ENCODE data around the gene ATAD3B. TPM values are rescaled to one million over a fixed set of nuclear protein-coding genes. Genes with fewer than 3 reads are reported as not detected.
"Not testable (repeated sequence)": the region's sequence is repeated elsewhere in the genome, so short reads cannot be mapped to it uniquely, and the experiment has no call there.

The ATAD3B gene
- total RNA-seq, 2 experiments from 2014 or later: 75.7 to 77.4 TPM

GRCh38 chr1:1479547-1480487 is 8.3 kb downstream of the ATAD3B start:
- Mint-ChIP-seq H3K27me3 (no peaks in the 10 kb centered on the region), H3K27ac (no peak overlapping the region), H3K9me3 (no peaks in the 10 kb centered on the region), H3K4me1 (no peaks in the 10 kb centered on the region), H3K36me3 (peaks cover 21% of the 10 kb centered on the region), H3K4me3 (no peak overlapping the region)
- DNase-seq: no peak

GRCh38 chr1:1480488-1480867 is 8.9 kb downstream of the ATAD3B start:
- not testable (repeated sequence) for H3K27me3 Mint-ChIP-seq, H3K4me1 Mint-ChIP-seq, DNase-seq, H3K4me3 Mint-ChIP-seq, H3K9me3 Mint-ChIP-seq, H3K27ac Mint-ChIP-seq
- H3K36me3 Mint-ChIP-seq: peaks cover 21% of the 10 kb centered on the region

GRCh38 chr1:1481811-1482210 is 10.2 kb downstream of the ATAD3B start:
- DNase-seq, H3K4me1 Mint-ChIP-seq, H3K27ac Mint-ChIP-seq, H3K9me3 Mint-ChIP-seq, H3K27me3 Mint-ChIP-seq, H3K4me3 Mint-ChIP-seq: not testable (repeated sequence)
- H3K36me3 Mint-ChIP-seq: peaks cover 19% of the 10 kb centered on the region

GRCh38 chr1:1482856-1483255 is 11.3 kb downstream of the ATAD3B start:
- H3K27me3 Mint-ChIP-seq: no peaks in the 10 kb centered on the region
- H3K9me3 Mint-ChIP-seq: no peaks in the 10 kb centered on the region
- H3K4me1 Mint-ChIP-seq: no peaks in the 10 kb centered on the region
- H3K36me3 Mint-ChIP-seq: peaks cover 19% of the 10 kb centered on the region
- no peak overlapping the region for H3K4me3 Mint-ChIP-seq
- no peak for DNase-seq
- H3K27ac Mint-ChIP-seq: no peak overlapping the region

- Mint-ChIP-seq H3K9me3 (no peaks in the 10 kb centered on the region), H3K36me3 (peaks cover 24% of the 10 kb centered on the region), H3K4me3 (no peak overlapping the region), H3K27ac (no peak overlapping the region), H3K27me3 (no peaks in the 10 kb centered on the region), H3K4me1 (no peaks in the 10 kb centered on the region)
- no peak for DNase-seq
Observed at GRCh38 chr1:1483714-1484113, 12.1 kb downstream of the ATAD3B start.

GRCh38 chr1:1484976-1485750 is 13.6 kb downstream of the ATAD3B start:
- H3K27me3 Mint-ChIP-seq, H3K27ac Mint-ChIP-seq, H3K9me3 Mint-ChIP-seq, DNase-seq, H3K4me3 Mint-ChIP-seq, H3K4me1 Mint-ChIP-seq: not testable (repeated sequence)
- H3K36me3 Mint-ChIP-seq: peaks cover 27% of the 10 kb centered on the region

- H3K27me3 Mint-ChIP-seq, H3K27ac Mint-ChIP-seq, H3K4me3 Mint-ChIP-seq, H3K9me3 Mint-ChIP-seq, DNase-seq, H3K4me1 Mint-ChIP-seq: not testable (repeated sequence)
- H3K36me3 Mint-ChIP-seq: peaks cover 34% of the 10 kb centered on the region
Observed at GRCh38 chr1:1485755-1486317, 14.3 kb downstream of the ATAD3B start.

GRCh38 chr1:1487701-1488100 is 16.1 kb downstream of the ATAD3B start:
- H3K9me3 Mint-ChIP-seq: peaks cover 2% of the 10 kb centered on the region
- no peaks in the 10 kb centered on the region for H3K27me3 Mint-ChIP-seq
- H3K27ac Mint-ChIP-seq: no peak overlapping the region
- no peaks in the 10 kb centered on the region for H3K4me1 Mint-ChIP-seq
- H3K4me3 Mint-ChIP-seq: no peak overlapping the region
- peaks cover 47% of the 10 kb centered on the region for H3K36me3 Mint-ChIP-seq
- no peak for DNase-seq

- no peak for DNase-seq
- H3K36me3 Mint-ChIP-seq: peaks cover 59% of the 10 kb centered on the region
- no peak overlapping the region for H3K4me3 Mint-ChIP-seq
- peaks cover 5% of the 10 kb centered on the region for H3K9me3 Mint-ChIP-seq
- no peaks in the 10 kb centered on the region for H3K4me1 Mint-ChIP-seq
- H3K27me3 Mint-ChIP-seq: no peaks in the 10 kb centered on the region
- no peak overlapping the region for H3K27ac Mint-ChIP-seq
Observed at GRCh38 chr1:1489231-1489630, 17.7 kb downstream of the ATAD3B start.

- H3K27ac Mint-ChIP-seq: no peak overlapping the region
- H3K36me3 Mint-ChIP-seq: peaks cover 59% of the 10 kb centered on the region
- no peak overlapping the region for H3K4me3 Mint-ChIP-seq
- peaks cover 5% of the 10 kb centered on the region for H3K9me3 Mint-ChIP-seq
- DNase-seq: no peak
- no peaks in the 10 kb centered on the region for H3K27me3 Mint-ChIP-seq
- no peaks in the 10 kb centered on the region for H3K4me1 Mint-ChIP-seq
Observed at GRCh38 chr1:1489861-1490260, 18.3 kb downstream of the ATAD3B start.

- no peak overlapping the region for H3K27ac Mint-ChIP-seq
- H3K36me3 Mint-ChIP-seq: peaks cover 59% of the 10 kb centered on the region
- no peak for DNase-seq
- no peaks in the 10 kb centered on the region for H3K27me3 Mint-ChIP-seq
- peaks cover 5% of the 10 kb centered on the region for H3K9me3 Mint-ChIP-seq
- H3K4me3 Mint-ChIP-seq: no peak overlapping the region
- H3K4me1 Mint-ChIP-seq: no peaks in the 10 kb centered on the region
Observed at GRCh38 chr1:1490633-1491230, 19.2 kb downstream of the ATAD3B start.

GRCh38 chr1:1491601-1492000 is 20.0 kb downstream of the ATAD3B start:
- no peaks in the 10 kb centered on the region for H3K4me1 Mint-ChIP-seq
- H3K27ac Mint-ChIP-seq: no peak overlapping the region
- no peaks in the 10 kb centered on the region for H3K27me3 Mint-ChIP-seq
- H3K9me3 Mint-ChIP-seq: peaks cover 5% of the 10 kb centered on the region
- peaks cover 59% of the 10 kb centered on the region for H3K36me3 Mint-ChIP-seq
- no peak overlapping the region for H3K4me3 Mint-ChIP-seq
- DNase-seq: no peak

- H3K4me3 Mint-ChIP-seq, H3K9me3 Mint-ChIP-seq, H3K27ac Mint-ChIP-seq, H3K27me3 Mint-ChIP-seq, H3K4me1 Mint-ChIP-seq, DNase-seq: not testable (repeated sequence)
- H3K36me3 Mint-ChIP-seq: peaks cover 48% of the 10 kb centered on the region
Observed at GRCh38 chr1:1494311-1494710, 22.7 kb downstream of the ATAD3B start.

GRCh38 chr1:1495461-1495975 is 24.0 kb downstream of the ATAD3B start:
- H3K4me1 Mint-ChIP-seq, H3K9me3 Mint-ChIP-seq, H3K27me3 Mint-ChIP-seq, DNase-seq, H3K4me3 Mint-ChIP-seq: not testable (repeated sequence)
- Mint-ChIP-seq H3K27ac (peak overlapping the region; percentile 8), H3K36me3 (peaks cover 37% of the 10 kb centered on the region)
